GM19351 (cell line): ENCODE data around the gene RASGRF2.
"Not testable (repeated sequence)": the region's sequence is repeated elsewhere in the genome, so short reads cannot be mapped to it uniquely, and the experiment has no call there.

Source experiments
- ATAC-seq: cut with Tn5 transposase; IDR thresholded peaks from one replicate; pipeline ENCODE4 v1.9.1; 2021; ENCODE audit warnings: mild to moderate bottlenecking, moderate library complexity; ENCODE audit not compliant: unreplicated experiment

Gene RASGRF2

GRCh38 chr5:81265101-81265500, 304.9 kb downstream of the RASGRF2 start:
- ATAC-seq = no peak

DNA sequence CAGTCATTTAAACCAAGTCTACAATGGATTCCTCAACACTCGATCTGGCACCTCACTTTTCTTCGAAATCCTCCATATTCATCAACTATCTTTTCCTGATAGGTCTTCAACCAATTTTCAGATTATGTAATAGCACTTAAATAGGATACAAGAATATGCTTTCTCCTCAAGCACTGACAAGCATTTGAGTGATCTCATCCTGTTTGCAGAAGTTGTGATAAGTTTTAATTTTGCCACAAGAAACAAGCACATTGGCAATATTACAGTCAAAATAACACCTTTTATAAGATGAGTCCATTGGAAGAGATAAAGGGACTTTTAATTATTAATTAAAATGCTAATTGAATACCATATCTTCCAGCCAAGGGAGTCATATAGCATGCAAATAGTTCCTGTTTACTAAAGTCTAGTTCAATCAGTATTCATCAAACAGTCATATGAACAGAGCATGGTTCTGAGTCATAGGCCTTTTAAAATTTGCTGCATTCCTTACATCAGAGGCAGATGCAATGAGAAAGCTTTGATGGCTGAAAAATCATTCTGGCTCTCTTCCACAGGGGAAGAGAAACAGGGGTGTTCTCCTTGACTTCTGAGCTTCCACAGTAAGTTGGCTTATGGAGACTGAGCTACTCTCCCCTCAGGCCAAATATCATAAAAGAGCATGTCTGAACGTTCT, 308.5 kb downstream of the RASGRF2 start:
- ATAC-seq = no peak

DNA sequence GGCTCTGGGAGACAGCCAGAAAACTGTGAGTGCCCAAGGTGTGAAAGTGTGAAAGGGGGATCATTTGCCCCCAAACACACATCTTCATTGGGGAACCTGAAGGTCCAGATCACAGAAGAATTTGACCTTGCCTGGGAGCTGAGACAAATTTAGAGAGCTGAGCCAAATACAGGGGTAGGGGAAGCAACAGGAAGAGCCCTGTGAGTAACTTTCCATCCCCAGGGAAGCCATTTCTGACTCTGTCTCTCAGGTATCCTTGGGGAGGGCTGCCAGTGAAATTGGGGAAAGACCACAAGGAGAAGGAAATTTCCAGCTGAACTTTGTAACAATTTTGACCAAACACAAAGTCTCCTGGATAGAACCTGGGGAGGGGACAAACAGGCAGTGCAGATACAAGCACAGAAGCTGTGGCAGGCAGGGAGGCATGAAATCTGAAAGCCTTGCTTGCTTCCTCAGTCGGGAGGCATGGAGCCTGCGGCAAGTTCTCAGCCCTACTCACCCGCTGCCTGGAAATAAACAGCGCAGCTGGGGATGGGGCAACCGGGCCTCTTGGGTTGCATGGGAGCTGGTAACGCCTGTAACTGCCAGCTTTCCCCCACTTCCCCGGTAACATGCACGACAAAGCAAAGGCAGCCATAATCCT, 309.7 kb downstream of the RASGRF2 start:
- ATAC-seq = no peak

- not testable (repeated sequence) for ATAC-seq
Observed at GRCh38 chr5:81270394-81271027, 310.3 kb downstream of the RASGRF2 start.
